Left ventricle myocardium inferior (tissue), 1 donor: Measurements from ENCODE around the gene NT5DC4. TPM values are rescaled to one million over a fixed set of nuclear protein-coding genes. Genes with fewer than 3 reads are reported as not detected.
"Not testable (repeated sequence)": the region's sequence is repeated elsewhere in the genome, so short reads cannot be mapped to it uniquely, and the experiment has no call there.

ENCODE experiments used
- DNase-seq: peaks from one replicate; pipeline ENCODE4 v3.0.0-alpha.2; 2020
- H3K27ac ChIP-seq: fragments of 200-600 bp; replicated peaks from 2 replicates; pipeline ENCODE4 v1.8.0; 2021
- H3K27me3 ChIP-seq: fragments of 200-600 bp; 2 replicates; pipeline ENCODE4 v1.8.0; 2021; ENCODE audit warnings: low read depth
- H3K36me3 ChIP-seq: fragments of 200-600 bp; 2 replicates; pipeline ENCODE4 v1.8.0; 2021
- H3K4me1 ChIP-seq: fragments of 200-600 bp; 2 replicates; pipeline ENCODE4 v1.8.0; 2021
- H3K4me3 ChIP-seq: fragments of 200-600 bp; 2 replicates; pipeline ENCODE4 v1.8.0; 2021; ENCODE audit warnings: mild to moderate bottlenecking, moderate library complexity
- H3K9me3 ChIP-seq: fragments of 200-600 bp; replicated peaks from 2 replicates; pipeline ENCODE4 v1.8.0; 2021
- intact Hi-C: fragments of 100-400 bp; cut with micrococcal nuclease; formaldehyde crosslinking; loops from one replicate; pipeline ENCODE4 v1.11.0; 2022
- total RNA-seq: library from RNA; stranded (reverse); fragmentation: NEBNext Ultra II Directional; extraction: Animal tissue kit (Norgen Biotek cat#: 25700); gene quantifications from one replicate; pipeline ENCODE4 v1.2.1, GENCODE V29; 2021
- TF ChIP-seq, protein P1 (sequence below): fragments of 200-600 bp; IDR thresholded peaks from 2 replicates; pipeline ENCODE4 v1.8.0; 2021; ENCODE audit warnings: antibody characterized with exemption, mild to moderate bottlenecking, borderline replicate concordance
- donor health status: DM: no; HTN: yes; CAD: no; lungs with severe emphysema.

The NT5DC4 gene
- total RNA-seq, 1 donor from 2014 or later: not detected

DNA sequence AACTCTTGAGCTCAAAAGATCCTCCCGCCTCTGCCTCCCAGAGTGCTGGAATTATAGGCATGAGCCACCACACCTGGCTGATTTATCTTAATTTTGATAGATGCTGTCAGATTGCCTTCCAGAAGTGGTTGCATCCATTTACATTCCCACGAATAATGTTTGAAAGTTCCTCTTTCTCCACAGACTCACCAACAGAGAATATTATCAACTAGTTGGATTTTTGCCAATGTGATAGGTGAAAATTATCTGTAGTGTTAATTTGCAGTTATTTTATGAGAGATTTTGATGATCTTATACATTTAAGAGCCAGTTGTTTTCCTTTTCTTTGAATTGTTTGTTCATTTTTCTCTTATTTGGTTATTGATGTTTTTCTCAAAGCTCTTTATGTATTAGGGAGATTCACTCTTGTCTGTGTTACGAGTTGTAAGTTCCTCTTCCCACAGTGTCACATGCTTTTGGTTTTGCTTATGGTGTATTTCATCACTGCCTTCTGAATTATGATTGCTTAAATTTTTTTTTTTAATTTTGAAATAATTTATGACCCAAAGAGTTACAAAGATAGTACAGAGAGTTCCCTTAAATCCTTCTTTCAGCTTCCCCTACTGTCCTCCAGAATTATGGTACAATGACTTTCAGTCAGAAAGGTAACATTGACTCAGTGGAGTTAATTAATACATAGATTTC, 20.7 kb upstream of the NT5DC4 start:
- no peaks in the 10 kb centered on the region for H3K9me3 ChIP-seq
- no peak overlapping the region for H3K4me3 ChIP-seq
- H3K36me3 ChIP-seq: no peaks in the 10 kb centered on the region
- no peak for DNase-seq
- H3K27me3 ChIP-seq: peaks cover 33% of the 10 kb centered on the region
- no peaks in the 10 kb centered on the region for H3K4me1 ChIP-seq
- peak overlapping the region; percentile 30 for H3K27ac ChIP-seq
- intact Hi-C loops: no loop called here
- TF ChIP-seq, protein P1, sequence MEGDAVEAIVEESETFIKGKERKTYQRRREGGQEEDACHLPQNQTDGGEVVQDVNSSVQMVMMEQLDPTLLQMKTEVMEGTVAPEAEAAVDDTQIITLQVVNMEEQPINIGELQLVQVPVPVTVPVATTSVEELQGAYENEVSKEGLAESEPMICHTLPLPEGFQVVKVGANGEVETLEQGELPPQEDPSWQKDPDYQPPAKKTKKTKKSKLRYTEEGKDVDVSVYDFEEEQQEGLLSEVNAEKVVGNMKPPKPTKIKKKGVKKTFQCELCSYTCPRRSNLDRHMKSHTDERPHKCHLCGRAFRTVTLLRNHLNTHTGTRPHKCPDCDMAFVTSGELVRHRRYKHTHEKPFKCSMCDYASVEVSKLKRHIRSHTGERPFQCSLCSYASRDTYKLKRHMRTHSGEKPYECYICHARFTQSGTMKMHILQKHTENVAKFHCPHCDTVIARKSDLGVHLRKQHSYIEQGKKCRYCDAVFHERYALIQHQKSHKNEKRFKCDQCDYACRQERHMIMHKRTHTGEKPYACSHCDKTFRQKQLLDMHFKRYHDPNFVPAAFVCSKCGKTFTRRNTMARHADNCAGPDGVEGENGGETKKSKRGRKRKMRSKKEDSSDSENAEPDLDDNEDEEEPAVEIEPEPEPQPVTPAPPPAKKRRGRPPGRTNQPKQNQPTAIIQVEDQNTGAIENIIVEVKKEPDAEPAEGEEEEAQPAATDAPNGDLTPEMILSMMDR: no peak

DNA sequence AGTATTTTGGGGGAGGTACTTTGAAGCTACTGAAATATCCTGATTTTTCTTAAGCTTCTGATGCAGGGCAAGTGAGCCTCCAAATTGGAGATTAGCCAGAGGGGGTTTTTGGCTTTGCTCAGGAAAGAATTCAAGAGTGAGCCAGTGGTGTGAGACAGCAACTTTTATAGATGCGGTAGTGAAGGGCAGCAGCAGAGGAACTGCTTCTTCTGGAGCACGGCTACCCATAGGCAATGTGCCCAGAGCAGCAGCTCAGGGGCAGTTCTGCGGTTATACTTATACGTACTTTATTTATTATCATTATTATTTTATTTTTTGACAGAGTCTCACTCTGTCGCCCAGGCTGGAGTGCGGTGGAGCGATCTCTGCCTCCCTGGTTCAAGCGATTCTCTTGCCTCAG, 19.8 kb upstream of the NT5DC4 start:
- Histone ChIP-seq H3K36me3 (no peaks in the 10 kb centered on the region), H3K9me3 (no peaks in the 10 kb centered on the region), H3K4me3 (no peak overlapping the region), H3K27ac (peak overlapping the region; percentile 30), H3K27me3 (peaks cover 36% of the 10 kb centered on the region), H3K4me1 (no peaks in the 10 kb centered on the region)
- TF ChIP-seq, protein P1: no peak
- intact Hi-C loops: no loop called here
- no peak for DNase-seq

DNA sequence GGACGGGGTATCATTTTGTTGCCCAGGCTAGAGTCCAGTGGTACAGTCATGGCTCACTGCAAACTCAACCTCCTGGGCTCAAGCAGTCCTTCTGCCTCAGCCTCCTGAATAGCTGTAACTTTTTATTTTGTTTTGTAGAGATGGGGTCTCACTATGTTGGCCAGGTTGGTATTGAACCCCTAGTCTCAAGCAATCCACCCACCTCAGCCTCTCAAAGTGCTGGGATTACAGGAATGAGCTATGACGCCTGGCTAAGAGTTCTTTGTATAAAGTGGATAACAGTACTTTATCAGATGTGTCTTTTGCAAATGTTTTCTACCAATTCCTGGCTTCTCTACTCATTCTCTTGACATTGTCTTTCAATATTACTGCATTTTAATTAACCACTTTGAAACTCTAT, 17.1 kb upstream of the NT5DC4 start:
- H3K27me3 ChIP-seq: peaks cover 59% of the 10 kb centered on the region
- TF ChIP-seq, protein P1: no peak
- H3K9me3 ChIP-seq: no peaks in the 10 kb centered on the region
- no peak overlapping the region for H3K27ac ChIP-seq
- intact Hi-C loops: no loop called here
- no peaks in the 10 kb centered on the region for H3K36me3 ChIP-seq
- no peak overlapping the region for H3K4me3 ChIP-seq
- DNase-seq: no peak
- H3K4me1 ChIP-seq: no peaks in the 10 kb centered on the region

DNA sequence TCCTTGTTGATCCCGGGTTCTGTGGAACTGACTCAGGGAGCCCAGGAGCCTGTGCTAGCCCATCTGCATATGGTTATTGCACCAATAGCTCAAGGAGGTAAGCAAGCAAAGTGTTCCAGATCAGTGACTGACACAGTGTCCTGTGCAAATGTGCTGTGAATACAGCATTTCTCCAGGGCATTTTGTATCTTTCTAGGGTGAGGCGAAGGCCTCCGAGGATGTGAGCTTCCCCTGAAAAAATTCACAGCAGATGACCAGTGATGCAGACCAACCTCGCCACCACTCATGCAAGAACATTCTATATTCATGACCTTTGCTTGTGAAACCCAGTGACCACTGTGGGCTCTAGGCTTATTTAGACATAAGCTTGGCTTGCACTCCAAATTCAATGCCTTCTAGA, 15.2 kb upstream of the NT5DC4 start:
- peaks cover 65% of the 10 kb centered on the region for H3K27me3 ChIP-seq
- H3K9me3 ChIP-seq: no peaks in the 10 kb centered on the region
- no peak overlapping the region for H3K4me3 ChIP-seq
- no peak overlapping the region for H3K27ac ChIP-seq
- TF ChIP-seq, protein P1: no peak
- H3K36me3 ChIP-seq: no peaks in the 10 kb centered on the region
- no peaks in the 10 kb centered on the region for H3K4me1 ChIP-seq
- no peak for DNase-seq
- intact Hi-C loops: no loop called here

DNA sequence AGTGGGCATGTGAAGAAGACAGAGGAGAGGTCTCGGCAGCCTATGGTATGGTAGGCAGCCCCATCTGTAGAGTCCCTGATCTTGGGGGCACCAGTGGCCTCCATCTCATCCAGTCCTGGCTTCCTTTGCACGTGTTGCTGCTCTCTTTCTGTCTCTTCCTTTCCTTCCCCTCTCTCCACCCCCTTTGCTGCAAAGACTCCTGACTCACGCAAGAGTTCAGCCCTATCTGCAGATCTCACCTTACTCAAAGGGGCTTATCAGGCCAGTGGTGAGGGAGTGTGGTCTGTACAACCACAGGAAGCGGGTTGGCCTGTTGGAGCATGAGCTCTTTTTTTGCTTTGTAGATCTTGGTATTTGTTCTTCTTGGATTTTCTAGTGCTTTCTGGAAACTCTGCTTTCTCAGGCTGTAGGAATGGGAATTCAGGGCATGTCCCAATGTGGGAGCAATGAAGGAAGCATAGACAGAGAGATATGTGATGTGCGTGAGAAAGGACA, 14.6 kb upstream of the NT5DC4 start:
- no peaks in the 10 kb centered on the region for H3K9me3 ChIP-seq
- TF ChIP-seq, protein P1: no peak
- no peak overlapping the region for H3K4me3 ChIP-seq
- intact Hi-C loops: no loop called here
- no peaks in the 10 kb centered on the region for H3K36me3 ChIP-seq
- H3K27me3 ChIP-seq: peaks cover 65% of the 10 kb centered on the region
- no peaks in the 10 kb centered on the region for H3K4me1 ChIP-seq
- no peak overlapping the region for H3K27ac ChIP-seq
- DNase-seq: no peak

DNA sequence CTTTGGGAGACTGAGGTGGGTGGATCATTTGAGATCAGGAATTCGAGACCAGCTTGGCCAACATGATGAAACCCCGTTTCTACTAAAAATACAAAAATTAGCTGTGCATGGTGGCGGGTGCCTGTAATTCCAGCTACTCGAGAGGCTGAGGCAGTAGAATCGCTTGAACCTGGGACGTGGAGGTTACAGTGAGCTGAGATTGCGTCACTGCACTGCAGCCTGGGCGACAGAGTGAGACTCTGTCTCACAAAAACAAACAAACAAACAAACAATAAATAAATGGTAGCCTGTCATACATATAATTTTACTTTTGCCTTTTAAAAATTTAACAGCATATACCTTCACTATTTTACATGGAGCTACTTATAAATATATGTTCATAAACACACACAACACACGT, 13.9 kb upstream of the NT5DC4 start:
- H3K9me3 ChIP-seq, DNase-seq, H3K27ac ChIP-seq, H3K4me3 ChIP-seq, H3K36me3 ChIP-seq, intact Hi-C loops, H3K4me1 ChIP-seq: not testable (repeated sequence)
- H3K27me3 ChIP-seq: peaks cover 65% of the 10 kb centered on the region
